ENCODE data around the gene ASB10. TPM values are rescaled to one million over a fixed set of nuclear protein-coding genes. Genes with fewer than 3 reads are reported as not detected.

Gene ASB10
- total RNA-seq, 2 experiments from 2014 or later, result not detected

DNA sequence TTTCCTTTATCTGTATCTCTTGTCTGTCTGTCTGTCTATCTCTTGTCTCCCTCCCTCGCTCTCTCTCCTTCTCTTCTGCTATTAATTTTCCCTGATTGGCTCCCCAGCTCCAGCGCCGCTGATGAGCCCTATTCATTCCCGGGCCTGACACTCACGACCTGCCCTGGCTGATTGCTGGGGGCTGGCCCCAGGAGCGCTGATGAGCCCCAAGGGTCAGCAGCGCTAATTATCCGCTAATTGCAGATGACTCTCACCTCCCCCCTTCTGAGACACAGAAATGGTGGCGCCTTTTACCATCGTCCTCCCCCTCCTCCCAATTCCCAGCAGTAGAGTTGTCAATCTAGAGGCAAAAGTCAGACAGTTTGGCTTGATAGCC is 18.3 kb downstream of the ASB10 start:
- H3K9me3 Mint-ChIP-seq, result no peaks in the 10 kb centered on the region
- H3K36me3 Mint-ChIP-seq (ENCODE audit: low read depth), result no peaks in the 10 kb centered on the region
- DNase-seq, result no peak
- H3K27ac Mint-ChIP-seq, result no peak overlapping the region
- intact Hi-C loops (cut with micrococcal nuclease), result loop anchor here (1.0 kb wide), 2 partner anchors 76 to 135 kb away; no protein-coding TSS in a partner anchor
- H3K27me3 Mint-ChIP-seq (ENCODE audit: low read depth), result peaks cover 56% of the 10 kb centered on the region
- no peak overlapping the region for H3K4me3 Mint-ChIP-seq
- CTCF ChIA-PET, result interaction anchor here (0.9 to 2.6 kb wide), 7 partner anchors 9 to 390 kb away, joined by 3 to 12 read pairs (median 5); no protein-coding TSS in a partner anchor
- H3K4me1 Mint-ChIP-seq (ENCODE audit: low read depth), result peaks cover 12% of the 10 kb centered on the region

DNA sequence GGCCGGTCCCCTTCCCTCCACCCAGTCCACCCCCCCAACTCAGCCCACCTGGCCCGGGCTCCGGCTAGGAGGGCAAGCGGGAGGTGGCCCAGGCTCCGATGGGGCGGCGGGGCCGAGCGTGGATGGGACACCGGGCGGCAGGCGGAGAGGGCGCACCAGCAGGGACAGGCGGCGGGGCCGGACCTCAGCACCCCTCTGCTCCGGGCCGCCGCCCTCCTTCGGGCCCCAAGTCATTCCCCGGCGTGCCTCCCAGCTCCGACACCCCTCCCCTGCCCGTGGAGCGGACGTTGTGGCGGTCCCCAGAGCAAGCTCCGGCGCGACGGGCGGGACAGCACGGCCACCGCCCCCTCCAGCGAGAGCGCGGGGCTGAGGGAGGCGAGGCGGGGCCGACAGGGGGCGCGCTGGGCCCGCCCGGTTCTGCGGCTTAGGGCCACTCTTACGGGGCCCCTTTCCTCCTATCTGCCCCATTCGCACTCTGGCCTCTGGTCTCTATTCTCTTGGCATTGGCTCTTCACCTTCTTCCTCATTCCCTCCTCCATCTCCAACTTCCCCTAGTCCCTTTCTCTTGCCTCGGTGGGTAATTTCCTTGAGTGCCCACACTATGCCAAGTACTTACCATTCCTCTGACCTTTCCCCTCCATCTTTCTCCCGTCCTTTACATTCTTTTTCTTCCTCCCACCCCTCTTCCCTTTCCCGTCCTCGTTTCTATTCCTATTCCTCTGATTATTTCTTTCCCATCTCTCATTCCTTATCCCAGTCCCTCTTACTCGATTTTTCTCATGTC is 18.9 kb downstream of the ASB10 start:
- Mint-ChIP-seq H3K27ac (no peak overlapping the region), H3K4me3 (peak overlapping the region; percentile 66), H3K36me3 (ENCODE audit: low read depth) (no peaks in the 10 kb centered on the region), H3K27me3 (ENCODE audit: low read depth) (peaks cover 50% of the 10 kb centered on the region), H3K4me1 (ENCODE audit: low read depth) (peaks cover 12% of the 10 kb centered on the region), H3K9me3 (no peaks in the 10 kb centered on the region)
- DNase-seq, result peak; percentile 63
- intact Hi-C loops (cut with micrococcal nuclease), result loop anchor here (1.0 kb wide), 2 partner anchors 76 to 135 kb away; no protein-coding TSS in a partner anchor
- CTCF ChIA-PET, result interaction anchor here (0.6 to 2.5 kb wide), 9 partner anchors 9 to 362 kb away, joined by 3 to 9 read pairs (median 4); no protein-coding TSS in a partner anchor

DNA sequence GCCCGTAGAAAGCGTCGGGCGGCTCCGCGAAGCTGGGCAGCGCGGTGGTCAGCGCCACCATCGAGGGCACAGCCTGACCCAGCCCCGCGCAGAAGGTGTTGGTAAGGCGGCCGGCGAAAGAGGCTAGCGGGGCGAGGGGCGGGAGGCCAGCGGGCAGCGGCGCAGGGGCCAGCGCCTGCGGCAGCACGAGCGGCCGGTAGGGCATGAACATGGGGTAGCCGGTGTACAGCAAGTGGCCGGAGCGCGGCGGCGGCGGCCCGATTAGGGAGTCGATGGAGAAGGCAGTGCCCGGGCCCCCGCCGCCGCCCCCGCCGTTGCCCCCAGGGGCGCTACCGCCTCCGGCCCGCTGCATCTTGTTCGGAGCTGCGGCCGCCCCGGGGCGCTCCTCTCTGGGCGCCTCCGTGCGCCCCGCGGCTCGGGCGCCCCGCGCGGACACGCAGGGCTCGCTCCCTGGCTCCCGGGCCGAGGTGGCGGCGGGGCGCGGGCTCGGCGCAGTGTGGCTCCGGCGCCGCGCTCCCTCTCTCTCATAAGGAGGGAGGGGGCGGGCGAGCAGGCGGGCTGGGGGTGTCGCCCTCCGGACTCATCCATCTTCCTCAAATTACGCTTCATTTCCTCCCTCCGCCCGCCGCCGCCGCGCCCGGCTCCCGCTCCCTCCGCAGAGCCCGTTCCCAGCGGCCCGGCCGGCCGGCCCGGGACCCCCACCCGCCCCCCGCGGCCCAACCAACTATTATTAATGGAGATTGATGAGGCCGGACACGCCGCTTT is 19.7 kb downstream of the ASB10 start, which contains the start of gene GBX1:
GBX1 (minus strand) TSS at position 498 of the 765 bp plus-strand sequence; CDS start at position 352, 146 bp downstream.
- CTCF ChIA-PET, result interaction anchor here (0.6 to 2.5 kb wide), 12 partner anchors 8 to 363 kb away, joined by 3 to 9 read pairs (median 4); no protein-coding TSS in a partner anchor
- Mint-ChIP-seq H3K27ac (no peak within 1 kb of the TSS), H3K27me3 (ENCODE audit: low read depth) (peaks cover 43% of the 10 kb centered on the region), H3K4me3 (peak within 1 kb of the TSS; percentile 66), H3K36me3 (ENCODE audit: low read depth) (no peaks in the 10 kb centered on the region), H3K9me3 (no peaks in the 10 kb centered on the region), H3K4me1 (ENCODE audit: low read depth) (peaks cover 8% of the 10 kb centered on the region)
- peak; percentile 19 for DNase-seq
- intact Hi-C loops (cut with micrococcal nuclease), result no loop called here

DNA sequence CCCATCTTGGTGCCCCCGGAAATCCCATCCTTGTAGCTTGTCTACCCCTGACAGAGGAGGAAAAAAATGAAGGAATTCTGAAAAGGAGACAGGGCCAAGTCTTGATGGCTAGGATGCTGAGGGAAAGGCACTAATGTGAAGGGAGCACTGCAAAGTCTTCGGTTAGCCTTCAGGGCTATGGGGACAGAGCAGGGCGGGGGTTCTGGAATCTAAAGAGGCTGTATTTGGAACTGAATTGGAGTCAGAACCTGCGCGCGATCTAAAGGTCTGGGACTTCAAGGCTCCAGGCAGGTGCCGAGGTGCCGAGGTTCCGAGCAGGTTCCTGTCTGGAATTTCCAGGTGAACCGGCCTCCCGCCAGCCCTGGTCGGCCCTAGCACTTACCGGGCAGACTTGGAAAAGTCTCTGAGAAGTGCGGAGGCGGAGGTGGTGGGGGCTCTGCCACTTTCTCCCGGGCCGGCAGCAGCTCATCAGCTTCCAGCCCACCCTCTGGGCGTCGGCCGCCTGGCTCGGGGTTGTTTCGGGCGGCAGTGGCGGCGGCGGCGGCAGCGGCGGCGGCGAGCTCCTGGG is 20.3 kb downstream of the ASB10 start:
- Mint-ChIP-seq H3K9me3 (no peaks in the 10 kb centered on the region), H3K4me3 (peak overlapping the region; percentile 34), H3K27ac (no peak overlapping the region), H3K36me3 (ENCODE audit: low read depth) (no peaks in the 10 kb centered on the region), H3K4me1 (ENCODE audit: low read depth) (peaks cover 7% of the 10 kb centered on the region), H3K27me3 (ENCODE audit: low read depth) (peaks cover 38% of the 10 kb centered on the region)
- intact Hi-C loops (cut with micrococcal nuclease), result no loop called here
- CTCF ChIA-PET, result interaction anchor here (0.7 to 1.8 kb wide), 7 partner anchors 10 to 340 kb away, joined by 3 to 9 read pairs (median 3); partner anchors contain the start of gene ABCF2
- no peak for DNase-seq

DNA sequence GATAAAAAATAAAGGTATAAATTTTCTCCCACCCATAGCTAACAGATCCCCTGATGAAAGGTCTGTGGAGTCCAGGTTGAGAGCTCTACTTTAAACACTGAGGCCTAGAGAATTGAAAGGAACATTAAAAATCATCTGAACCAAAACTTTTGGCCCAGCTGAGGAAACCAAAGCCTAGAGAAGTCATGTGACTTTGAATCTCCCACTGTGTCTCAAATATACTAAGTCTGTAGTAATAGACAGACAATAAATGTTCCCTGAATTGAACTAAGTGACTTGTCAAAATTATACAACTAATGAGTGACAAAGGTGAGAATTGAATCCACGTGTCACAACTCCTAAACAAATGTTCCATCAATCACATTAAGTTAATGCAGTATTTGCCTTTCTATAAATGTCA is 25.3 kb downstream of the ASB10 start:
- H3K27me3 Mint-ChIP-seq (ENCODE audit: low read depth), result peaks cover 14% of the 10 kb centered on the region
- H3K4me1 Mint-ChIP-seq (ENCODE audit: low read depth), result peaks cover 2% of the 10 kb centered on the region
- CTCF ChIA-PET, result interaction anchor here (0.9 to 1.2 kb wide), 2 partner anchors 10 to 44 kb away, joined by 3 to 4 read pairs; no protein-coding TSS in a partner anchor
- no peak overlapping the region for H3K27ac Mint-ChIP-seq
- H3K9me3 Mint-ChIP-seq, result no peaks in the 10 kb centered on the region
- no peak overlapping the region for H3K4me3 Mint-ChIP-seq
- no peaks in the 10 kb centered on the region for H3K36me3 Mint-ChIP-seq (ENCODE audit: low read depth)
- DNase-seq, result no peak
- intact Hi-C loops (cut with micrococcal nuclease), result no loop called here

DNA sequence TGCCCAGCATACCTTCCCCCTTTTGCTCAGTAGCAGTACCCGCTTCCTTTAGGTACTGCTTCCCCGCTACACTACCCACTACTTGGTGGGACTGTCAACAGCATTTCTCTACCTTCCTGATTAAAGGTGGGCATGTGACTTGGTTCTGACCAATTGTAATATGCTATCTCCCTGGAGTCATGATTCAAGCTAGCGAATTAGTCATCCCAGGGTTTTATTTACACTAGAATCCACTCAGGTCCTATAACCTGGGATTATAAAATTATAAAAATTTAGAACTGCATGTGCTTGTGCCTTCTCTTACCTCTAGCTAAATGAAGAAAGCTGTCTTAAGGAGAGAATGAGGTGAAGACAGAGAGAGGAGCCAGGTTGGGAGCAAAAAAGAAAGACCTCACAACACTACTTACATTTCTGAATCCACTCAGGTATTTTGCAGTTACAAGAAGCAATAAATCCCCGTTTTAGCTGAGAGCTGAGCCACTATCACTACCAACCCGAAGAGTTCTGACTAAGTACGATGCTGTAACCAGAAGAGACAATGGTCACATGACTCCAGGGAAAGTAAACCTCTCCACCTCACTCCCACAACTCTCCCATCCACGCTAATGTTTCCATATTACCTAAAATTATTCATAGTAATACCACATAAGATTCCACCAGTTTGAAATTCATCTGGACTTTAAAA is 29.3 kb downstream of the ASB10 start:
- Mint-ChIP-seq H3K9me3 (no peaks in the 10 kb centered on the region), H3K27ac (no peak overlapping the region)

DNA sequence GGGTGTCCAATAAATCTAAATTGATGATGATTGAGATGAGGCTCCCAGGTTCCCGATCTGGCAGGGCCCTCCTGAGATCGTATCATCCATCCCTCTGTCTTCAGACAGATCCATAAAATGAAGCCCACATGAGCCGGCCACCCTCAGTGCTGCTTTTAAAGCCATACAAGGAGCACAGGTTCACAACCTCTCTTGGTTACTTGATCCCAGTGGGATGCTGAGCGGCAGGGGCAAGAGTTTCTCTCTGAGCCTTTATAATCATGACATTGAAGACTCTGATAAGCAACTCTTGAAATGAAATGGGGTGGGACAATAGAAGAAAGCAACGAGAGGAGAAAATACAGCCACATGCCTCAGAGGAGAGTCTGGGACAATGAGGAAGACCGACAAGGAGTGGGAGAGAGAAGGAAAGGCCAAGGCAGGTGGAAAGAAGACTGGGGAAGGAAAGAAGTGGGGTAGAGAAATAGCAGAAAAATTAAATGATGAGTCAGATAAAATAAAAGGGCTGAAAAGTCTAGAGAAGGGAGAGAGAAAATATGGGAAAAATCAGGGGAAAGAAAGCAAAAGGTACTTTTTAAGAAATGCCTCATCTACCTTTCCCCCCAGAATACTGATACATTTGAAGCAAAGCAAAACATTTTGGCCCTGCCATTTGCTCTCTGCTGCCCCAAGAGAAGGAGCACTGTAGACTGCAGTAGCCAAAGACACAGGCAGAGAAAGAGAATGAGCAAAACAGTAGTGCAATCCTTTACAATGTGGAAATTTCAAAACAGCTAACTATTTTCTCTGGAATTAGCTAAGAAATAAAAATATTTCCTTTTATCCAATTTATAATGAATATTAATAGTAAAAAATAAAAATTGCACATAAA is 34.2 kb downstream of the ASB10 start:
- no peaks in the 10 kb centered on the region for H3K4me1 Mint-ChIP-seq (ENCODE audit: low read depth)
- intact Hi-C loops (cut with micrococcal nuclease), result no loop called here
- H3K27me3 Mint-ChIP-seq (ENCODE audit: low read depth), result peaks cover 22% of the 10 kb centered on the region
- H3K4me3 Mint-ChIP-seq, result no peak overlapping the region
- H3K9me3 Mint-ChIP-seq, result no peaks in the 10 kb centered on the region
- no peak for DNase-seq
- CTCF ChIA-PET, result interaction anchor here (0.7 to 0.9 kb wide), 2 partner anchors 16 to 29 kb away, joined by 3 read pairs; no protein-coding TSS in a partner anchor
- H3K27ac Mint-ChIP-seq, result no peak overlapping the region
- H3K36me3 Mint-ChIP-seq (ENCODE audit: low read depth), result no peaks in the 10 kb centered on the region

More for the DNA sequence above, 29.3 kb downstream of the ASB10 start:
- Mint-ChIP-seq H3K27me3 (ENCODE audit: low read depth) (peaks cover 17% of the 10 kb centered on the region), H3K4me3 (no peak overlapping the region), H3K4me1 (ENCODE audit: low read depth) (no peaks in the 10 kb centered on the region), H3K36me3 (ENCODE audit: low read depth) (no peaks in the 10 kb centered on the region)
- intact Hi-C loops (cut with micrococcal nuclease), result no loop called here
- DNase-seq, result no peak
- CTCF ChIA-PET, result interaction anchor here (0.7 to 1.8 kb wide), 7 partner anchors 8 to 86 kb away, joined by 3 to 9 read pairs (median 3); partner anchors contain the start of gene GBX1

DNA sequence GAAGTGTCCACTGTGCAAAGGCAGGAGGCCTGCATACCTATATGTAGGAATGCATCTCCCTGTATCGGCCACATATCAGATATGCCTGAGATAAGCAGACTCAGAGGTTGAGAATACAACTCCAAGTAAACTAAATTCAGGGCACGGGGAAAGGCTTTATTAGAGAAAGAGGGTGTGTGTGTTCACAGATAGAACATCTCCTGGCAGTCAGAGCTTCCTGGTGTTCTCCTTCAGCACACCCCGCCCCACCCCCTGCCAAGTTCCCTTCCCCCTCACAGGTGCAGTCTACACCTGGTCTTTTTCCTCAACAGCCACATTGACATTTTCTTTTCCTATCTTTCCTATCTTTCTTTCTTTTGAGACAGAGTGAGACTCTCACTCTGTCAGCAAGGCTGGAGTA is 36.7 kb downstream of the ASB10 start:
- Mint-ChIP-seq H3K36me3 (ENCODE audit: low read depth) (no peaks in the 10 kb centered on the region), H3K4me3 (no peak overlapping the region), H3K9me3 (no peaks in the 10 kb centered on the region), H3K4me1 (ENCODE audit: low read depth) (no peaks in the 10 kb centered on the region), H3K27ac (no peak overlapping the region), H3K27me3 (ENCODE audit: low read depth) (peaks cover 14% of the 10 kb centered on the region)
- intact Hi-C loops (cut with micrococcal nuclease), result no loop called here
- DNase-seq, result no peak
- CTCF ChIA-PET, result no interaction called here

GRCh38 chr7:151148319-151149259 is 38.5 kb downstream of the ASB10 start:
- Mint-ChIP-seq H3K9me3 (no peaks in the 10 kb centered on the region), H3K27me3 (ENCODE audit: low read depth) (peaks cover 8% of the 10 kb centered on the region)

DNA sequence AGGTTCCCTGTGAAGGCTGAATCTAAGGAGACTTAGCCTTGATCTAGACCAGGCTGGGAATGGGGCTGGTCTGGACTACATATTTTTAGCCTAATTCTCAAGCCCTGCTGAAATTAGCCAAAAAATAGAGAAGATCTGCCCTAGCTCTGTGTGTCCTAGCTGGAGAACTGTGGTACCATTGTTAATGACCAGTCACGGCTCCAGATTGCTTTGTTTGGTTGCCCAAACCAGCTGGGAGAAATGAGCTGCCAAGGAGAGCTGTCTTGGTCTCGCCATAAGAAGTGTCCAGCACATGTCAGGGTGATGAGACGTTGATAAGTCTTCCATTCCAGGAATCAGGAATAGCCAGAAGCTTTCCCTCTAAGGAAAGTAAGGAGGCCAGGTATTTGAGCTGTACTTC is 40.3 kb downstream of the ASB10 start:
- H3K4me1 Mint-ChIP-seq (ENCODE audit: low read depth), result no peaks in the 10 kb centered on the region
- CTCF ChIA-PET, result interaction anchor here (1.1 to 2.4 kb wide), 3 partner anchors 11 to 22 kb away, joined by 3 to 9 read pairs (median 3); no protein-coding TSS in a partner anchor
- DNase-seq, result no peak

More at GRCh38 chr7:151148319-151149259, 38.5 kb downstream of the ASB10 start:
- Mint-ChIP-seq H3K36me3 (ENCODE audit: low read depth) (peaks cover 3% of the 10 kb centered on the region), H3K27ac (no peak overlapping the region), H3K4me3 (no peak overlapping the region), H3K4me1 (ENCODE audit: low read depth) (no peaks in the 10 kb centered on the region)
- no peak for DNase-seq
- CTCF ChIA-PET, result interaction anchor here (0.9 to 2.4 kb wide), 3 partner anchors 9 to 40 kb away, joined by 3 to 9 read pairs (median 3); no protein-coding TSS in a partner anchor
- intact Hi-C loops (cut with micrococcal nuclease), result no loop called here

More for the DNA sequence above, 40.3 kb downstream of the ASB10 start:
- Mint-ChIP-seq H3K36me3 (ENCODE audit: low read depth) (peaks cover 3% of the 10 kb centered on the region), H3K9me3 (no peaks in the 10 kb centered on the region), H3K27ac (no peak overlapping the region), H3K4me3 (no peak overlapping the region), H3K27me3 (ENCODE audit: low read depth) (peaks cover 8% of the 10 kb centered on the region)
- intact Hi-C loops (cut with micrococcal nuclease), result no loop called here

Measured in activated naive CD4-positive, alpha-beta T cell treated with anti-CD3 and anti-CD28 coated beads for 36 hours (primary cell).